AG09319 (cell line): ENCODE measurements around the gene DGCR2.

Experiments used
- DNase-seq: peaks from one replicate; pipeline ENCODE4 v3.0.0-alpha.2; 2010; ENCODE audit warnings: low read depth; ENCODE audit errors: extremely low read depth
- CTCF ChIP-seq: IDR thresholded peaks from 2 replicates; pipeline ENCODE4 v1.5.1; 2011; ENCODE audit warnings: low read depth, mild to moderate bottlenecking, inconsistent platforms, low read length, moderate library complexity

The DGCR2 gene

GRCh38 chr22:19110064-19110458 is 12.2 kb downstream of the DGCR2 start:
- no peak for TF ChIP-seq CTCF
- DNase-seq = no peak

GRCh38 chr22:19109198-19110063 is 12.8 kb downstream of the DGCR2 start:
- DNase-seq = peak; percentile 49
- no peak for TF ChIP-seq CTCF

- no peak for TF ChIP-seq CTCF
- no peak for DNase-seq
Measured at GRCh38 chr22:19108807-19109197, 13.4 kb downstream of the DGCR2 start.

GRCh38 chr22:19107730-19108074 is 14.5 kb downstream of the DGCR2 start:
- no peak for DNase-seq

GRCh38 chr22:19106886-19107729 is 15.1 kb downstream of the DGCR2 start:
- no peak for TF ChIP-seq CTCF
- DNase-seq = no peak

More at GRCh38 chr22:19107730-19108074, 14.5 kb downstream of the DGCR2 start:
- TF ChIP-seq CTCF = no peak

GRCh38 chr22:19105867-19106802 is 16.1 kb downstream of the DGCR2 start:
- TF ChIP-seq CTCF = peak; percentile 4
- no peak for DNase-seq
